T-helper 9 cell (primary cell): ENCODE results near the gene SLC25A23.

Experiments used
- DNase-seq: peaks from one replicate; pipeline ENCODE4 v3.0.0-alpha.2; 2020

SLC25A23 gene

DNA sequence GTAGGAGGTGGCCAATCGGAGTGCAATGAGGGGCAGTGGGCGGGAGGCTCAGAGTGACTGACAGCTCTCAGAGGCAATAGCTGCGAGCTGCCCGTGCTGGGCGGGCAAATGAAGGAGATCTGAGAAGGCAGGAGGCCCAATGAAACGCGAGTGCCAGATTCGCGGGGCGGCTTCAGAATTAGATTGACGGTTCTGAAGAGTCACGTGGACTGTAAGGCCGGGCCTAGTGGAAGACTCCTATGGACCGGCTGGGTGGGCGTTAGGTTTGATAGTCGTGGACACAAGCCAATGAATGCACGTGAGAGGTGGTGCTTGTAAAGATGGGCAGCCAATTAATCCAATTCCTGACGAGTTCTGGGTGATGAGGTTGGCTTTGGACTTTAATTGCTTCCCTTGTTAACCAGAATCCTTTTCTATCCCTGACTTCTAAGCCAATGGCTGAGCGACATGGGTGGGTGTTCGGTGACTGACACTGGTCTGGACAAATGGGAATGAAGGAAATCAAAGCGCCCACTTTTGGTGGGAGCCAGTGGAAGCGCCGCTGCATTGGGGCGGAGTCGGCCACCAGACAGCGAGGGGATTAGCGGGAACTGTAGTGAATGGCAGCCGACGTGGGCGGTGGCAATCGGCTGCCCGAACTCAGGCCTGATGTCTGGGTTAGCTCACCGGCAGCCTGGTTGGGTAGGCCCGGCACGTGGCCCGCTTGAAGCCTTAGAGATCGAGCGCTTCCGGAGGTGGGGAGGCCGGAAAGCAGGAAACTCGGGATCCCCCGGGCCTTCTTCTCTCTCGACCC lies 34.5 kb downstream of the SLC25A23 start:
- DNase-seq, result peak; percentile 96

GRCh38 chr19:6424195-6424938 lies 35.2 kb downstream of the SLC25A23 start, which contains the start of gene KHSRP:
Gene KHSRP (minus strand): TSS chr19:6424811. CDS start chr19:6424701, 110 bp downstream.
- DNase-seq, result peak; percentile 18

- DNase-seq, result no peak
Measured at GRCh38 chr19:6423499-6424194, 35.9 kb downstream of the SLC25A23 start.

- DNase-seq, result no peak
Measured at GRCh38 chr19:6421075-6422014, 38.2 kb downstream of the SLC25A23 start.

GRCh38 chr19:6418562-6418932 lies 41.0 kb downstream of the SLC25A23 start:
- no peak for DNase-seq

DNA sequence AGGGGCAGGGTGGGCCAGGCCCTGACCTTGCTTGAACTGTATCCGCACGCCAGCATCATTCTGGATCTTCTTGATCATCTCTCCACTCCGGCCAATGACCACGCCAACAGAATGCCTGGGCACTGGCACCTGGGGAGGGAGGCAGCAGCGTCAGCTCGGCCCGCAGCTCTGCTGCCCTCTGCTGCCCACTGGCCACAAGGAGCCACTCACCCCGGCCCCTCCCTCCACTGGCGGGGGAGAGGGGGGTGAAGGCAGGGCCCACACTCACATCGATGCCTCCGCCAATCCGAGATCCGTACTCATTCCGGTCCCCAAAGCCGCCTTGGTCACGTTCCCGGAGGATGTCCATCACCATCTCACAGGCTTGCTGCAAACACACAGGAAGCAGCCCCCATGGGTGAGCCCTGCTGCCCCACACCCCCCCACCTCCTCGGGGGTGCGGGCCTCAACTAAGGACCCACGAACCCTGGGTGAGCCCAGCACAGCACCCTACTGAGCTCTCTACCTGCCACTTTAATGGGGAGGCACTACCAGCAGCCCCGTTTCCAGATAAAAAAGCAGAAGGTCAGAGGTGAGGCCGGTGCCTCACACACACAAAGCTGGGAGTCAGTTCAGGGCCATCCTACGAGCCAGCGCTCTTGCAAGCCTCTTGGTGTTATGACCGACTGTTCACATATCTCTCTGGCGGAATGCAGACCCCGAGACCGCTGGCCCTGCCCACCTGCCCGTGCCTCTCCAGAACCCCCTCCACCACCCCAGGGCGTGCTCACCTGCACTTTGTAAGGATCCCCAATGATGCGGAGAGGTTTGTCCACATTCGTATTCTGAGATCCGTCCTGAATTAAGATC lies 41.7 kb downstream of the SLC25A23 start:
- no peak for DNase-seq

- DNase-seq, result no peak
Measured at GRCh38 chr19:6416658-6417405, 42.8 kb downstream of the SLC25A23 start.

- no peak for DNase-seq
Measured at GRCh38 chr19:6415591-6416190, 43.9 kb downstream of the SLC25A23 start.

DNA sequence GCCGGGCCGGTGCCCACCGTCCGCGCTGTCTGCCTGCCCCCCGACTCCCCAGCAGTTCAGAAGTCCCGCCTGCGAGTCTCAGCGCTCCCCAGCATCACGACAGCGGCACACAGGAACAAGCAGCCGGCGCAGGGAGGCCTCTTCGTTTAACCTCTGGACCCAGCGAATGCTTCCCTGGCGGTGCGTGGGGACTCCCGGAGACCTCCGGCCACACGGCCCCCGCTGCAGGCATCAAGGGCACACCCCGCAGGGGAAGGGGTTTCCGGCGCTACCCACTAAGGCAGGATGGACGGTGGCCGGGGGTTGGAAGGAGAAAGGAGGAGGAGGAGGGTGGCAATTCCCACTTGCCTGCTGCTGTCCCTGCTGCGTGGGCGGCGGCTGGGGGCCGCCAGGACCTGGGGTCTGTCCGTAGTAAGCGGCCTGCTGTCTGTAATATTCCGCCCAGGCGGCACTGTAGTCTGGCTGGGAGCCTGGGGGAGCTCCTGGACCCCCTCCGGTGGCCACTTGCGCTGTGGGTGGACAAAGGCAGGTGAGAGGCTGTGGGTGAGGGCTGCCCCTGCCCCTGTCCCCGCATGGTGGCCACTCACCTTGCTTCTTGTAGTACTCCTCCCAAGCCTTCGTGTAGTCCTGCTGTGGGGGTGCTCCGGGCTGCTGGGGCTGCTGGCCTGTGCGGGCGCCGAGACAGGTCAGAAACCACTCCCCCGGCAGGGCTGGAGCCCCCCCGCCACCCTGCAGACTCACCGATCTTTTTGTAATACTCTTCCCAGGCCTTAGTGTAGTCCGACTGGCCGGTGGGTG lies 44.6 kb downstream of the SLC25A23 start:
- DNase-seq, result no peak

DNA sequence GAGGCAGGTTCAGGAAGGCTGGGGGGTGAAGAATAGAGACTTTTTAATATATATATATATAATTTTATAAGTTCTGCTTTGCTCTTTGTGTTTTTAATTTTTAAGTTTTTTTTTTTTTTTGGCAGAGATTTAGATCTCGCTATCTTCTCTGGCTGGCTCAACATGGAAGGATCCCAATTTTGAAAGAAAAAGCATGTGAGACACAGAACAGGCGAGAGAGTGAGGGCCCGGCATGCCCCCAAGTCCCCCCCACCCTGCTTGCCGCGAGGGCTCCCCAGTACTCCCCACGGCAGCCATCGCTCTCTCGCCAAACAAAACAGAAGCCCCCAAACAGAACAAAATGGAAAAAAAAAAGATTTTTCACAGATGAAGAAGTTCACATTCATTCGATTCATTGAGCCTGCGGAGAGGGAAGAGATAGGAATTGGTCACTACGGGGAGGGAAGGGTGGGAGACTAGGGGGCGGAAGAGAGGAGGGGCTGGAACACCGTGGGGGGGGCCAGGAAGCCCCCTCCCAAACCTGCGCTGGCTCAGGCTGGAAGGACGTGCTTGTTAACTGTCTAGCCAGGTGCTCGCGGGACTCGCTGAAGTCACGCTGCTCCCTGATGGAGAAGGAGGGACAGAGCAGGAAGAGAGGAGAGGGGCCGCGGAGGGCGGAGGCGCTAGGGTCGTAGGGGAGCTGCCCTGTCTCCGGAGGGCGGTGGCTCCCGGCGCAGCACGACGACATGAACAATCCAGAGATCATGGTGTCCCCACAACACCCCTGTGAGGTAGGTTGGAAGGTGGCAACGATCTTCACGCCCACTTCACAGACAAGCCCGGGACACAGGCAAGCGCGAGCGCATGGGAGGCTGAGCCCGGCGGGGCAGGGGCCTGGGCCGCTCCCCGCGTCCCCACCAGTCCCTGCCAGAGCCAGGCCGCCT lies 45.6 kb downstream of the SLC25A23 start:
- no peak for DNase-seq

- DNase-seq, result no peak
Measured at GRCh38 chr19:6413291-6413690, 46.3 kb downstream of the SLC25A23 start.

GRCh38 chr19:6412447-6413091 lies 47.0 kb downstream of the SLC25A23 start:
- peak; percentile 40 for DNase-seq

DNA sequence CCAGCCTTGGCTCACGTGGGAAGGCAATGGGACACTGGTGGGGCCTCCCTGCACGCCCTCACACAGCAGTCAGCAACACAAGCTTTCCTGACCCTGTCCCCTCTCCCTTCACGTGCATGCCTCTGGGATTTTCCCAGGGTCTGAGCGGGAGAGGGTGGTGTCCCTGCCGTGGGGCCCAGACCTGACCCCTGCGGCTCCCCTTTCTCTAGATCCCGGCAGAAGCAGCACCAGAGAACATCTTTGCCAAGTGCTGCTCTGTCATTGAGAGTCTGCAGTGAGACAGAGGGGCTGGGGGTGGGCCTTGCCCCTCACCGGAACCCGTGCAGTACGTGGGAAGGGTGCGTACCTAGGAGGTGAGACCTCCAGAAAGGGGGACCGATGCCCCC lies 47.5 kb downstream of the SLC25A23 start:
- no peak for DNase-seq

DNA sequence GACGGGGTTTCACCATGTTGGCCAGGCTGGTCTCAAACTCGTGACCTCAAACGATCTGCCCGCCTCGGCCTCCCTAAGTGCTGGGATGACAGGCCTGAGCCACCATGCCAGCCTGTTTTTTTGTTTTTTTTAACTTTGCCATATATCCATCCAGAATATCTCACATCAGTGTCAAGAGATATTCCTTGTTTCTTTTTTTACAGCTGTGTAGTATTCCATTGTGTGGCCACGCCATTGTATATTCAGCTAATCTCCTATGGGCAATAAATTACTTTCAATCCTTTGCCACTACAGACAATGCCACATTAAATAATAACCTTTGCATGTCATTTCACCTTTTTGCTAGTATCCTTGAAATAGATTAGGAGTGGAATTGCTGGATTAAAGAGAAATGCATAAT lies 50.2 kb downstream of the SLC25A23 start:
- DNase-seq, result no peak

GRCh38 chr19:6406401-6406800 lies 53.2 kb downstream of the SLC25A23 start:
- DNase-seq, result no peak

DNA sequence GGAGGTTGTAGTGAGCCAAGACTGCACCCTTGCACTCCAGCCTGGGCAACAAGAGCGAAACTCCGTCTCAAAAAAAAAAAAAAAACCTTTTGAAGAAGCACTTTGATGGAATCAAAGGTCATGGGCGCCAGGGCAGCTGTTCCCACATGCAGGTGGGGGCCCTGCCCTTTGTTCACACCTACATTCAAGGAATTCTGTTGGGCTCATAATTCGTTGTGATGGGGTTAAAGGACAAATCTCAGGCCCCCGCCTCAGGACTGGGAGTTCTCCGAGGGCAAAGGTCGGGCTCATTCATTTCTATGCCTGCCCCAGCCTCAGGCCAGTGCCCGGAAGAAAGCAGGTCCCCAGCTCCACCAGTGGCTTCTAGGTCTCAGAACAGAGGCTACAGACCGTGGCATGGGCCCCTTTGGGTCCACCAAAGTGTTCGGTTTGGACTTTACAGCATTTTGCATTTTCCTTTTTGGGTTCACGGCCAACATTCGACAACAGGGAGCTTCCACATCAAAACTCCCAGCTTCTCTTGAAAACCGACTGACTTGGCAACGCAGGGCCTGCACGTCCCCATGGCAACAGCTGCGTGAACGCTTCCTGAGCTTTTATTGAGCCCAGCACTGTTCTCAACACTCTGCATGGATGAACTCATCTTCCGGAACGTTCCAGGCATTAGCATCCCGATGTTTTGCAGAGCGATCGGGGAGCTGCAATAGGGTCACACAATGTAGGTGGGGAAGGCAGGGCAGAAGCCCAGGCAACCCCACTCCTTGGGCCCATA lies 56.6 kb downstream of the SLC25A23 start:
- DNase-seq, result no peak

GRCh38 chr19:6402058-6402457 lies 57.5 kb downstream of the SLC25A23 start:
- no peak for DNase-seq
